Urinary bladder (tissue), 2 donors: Measurements from ENCODE around the gene RIOK2. TPM values are rescaled to one million over a fixed set of nuclear protein-coding genes. Genes with fewer than 3 reads are reported as not detected.

Source experiments
- polyA plus RNA-seq: library from polyadenylated mRNA; stranded (reverse); fragments of 200-250 nt; gene quantifications from one replicate; pipeline ENCODE4 v1.2.3, GENCODE V29; 2013
- small RNA-seq: library from RNA; depleted of rRNA; stranded (forward); fragments of <200 nt; gene quantifications from one replicate; pipeline ENCODE3, GENCODE V24; 2014
- total RNA-seq: library from RNA; depleted of rRNA; stranded (reverse); fragments of >200 nt; gene quantifications from one replicate; pipeline ENCODE4 v1.2.3, GENCODE V29; 2014
- donor health status: healthy.

The RIOK2 gene
- total and polyA plus RNA-seq, 2 donors: 10.2 to 38.8 TPM

Small RNA genes lying within 50 kb of the gene (small RNA-seq; reads per million reads assigned to genes)
- not detected for gene RNU1-73P

Other genes with a start within 250 kb of the RIOK2 start
- 99.2 TPM for gene LNPEP, start 247.2 kb downstream of the RIOK2 start, total RNA-seq
- 10.1 TPM for gene LNPEP, start 247.2 kb downstream of the RIOK2 start, polyA plus RNA-seq
- 0.63 TPM for gene LIX1, start 40.6 kb downstream of the RIOK2 start, total RNA-seq
- 0.10 TPM for gene LIX1, start 40.6 kb downstream of the RIOK2 start, polyA plus RNA-seq